HG03135 (cell line): Measurements from ENCODE around the gene CDC20B.
"Not testable (repeated sequence)": the region's sequence is repeated elsewhere in the genome, so short reads cannot be mapped to it uniquely, and the experiment has no call there.

Experiments
- ATAC-seq: cut with Tn5 transposase; IDR thresholded peaks from one replicate; pipeline ENCODE4 v1.9.1; 2021; ENCODE audit warnings: mild to moderate bottlenecking, moderate library complexity; ENCODE audit not compliant: unreplicated experiment

The CDC20B gene

DNA sequence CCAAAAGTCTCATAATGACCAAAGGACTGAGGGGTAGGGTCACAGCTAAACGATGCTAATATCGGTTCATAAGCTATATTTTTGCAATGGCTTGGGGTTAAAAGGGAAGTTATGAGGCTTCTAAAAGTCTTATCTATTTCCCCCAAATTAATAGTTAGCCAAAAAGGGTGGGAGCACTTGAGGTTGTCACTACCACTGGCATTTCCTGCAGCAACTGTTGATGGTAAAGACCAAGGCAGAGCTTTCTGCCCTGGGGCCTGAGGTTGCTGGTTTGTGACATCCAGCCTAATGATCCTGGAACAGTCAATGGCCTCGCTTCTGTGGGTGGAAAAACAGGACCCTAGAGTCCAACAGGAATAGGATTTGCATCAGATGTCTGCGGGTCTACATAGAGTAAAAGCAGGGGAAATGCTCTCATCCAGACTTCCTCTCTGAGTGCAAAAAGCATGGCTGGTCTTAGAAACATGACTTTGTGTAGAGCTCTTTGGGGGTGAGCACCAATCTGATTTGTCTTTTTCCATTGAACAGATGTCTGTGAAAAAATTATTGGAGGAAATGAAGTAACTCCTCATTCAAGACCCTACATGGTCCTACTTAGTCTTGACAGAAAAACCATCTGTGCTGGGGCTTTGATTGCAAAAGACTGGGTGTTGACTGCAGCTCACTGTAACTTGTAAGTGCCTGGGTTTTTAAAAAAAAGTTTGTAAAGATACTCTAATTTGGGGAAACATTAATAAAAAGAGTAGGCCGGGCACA is 67.9 kb downstream of the CDC20B start:
- ATAC-seq = no peak

DNA sequence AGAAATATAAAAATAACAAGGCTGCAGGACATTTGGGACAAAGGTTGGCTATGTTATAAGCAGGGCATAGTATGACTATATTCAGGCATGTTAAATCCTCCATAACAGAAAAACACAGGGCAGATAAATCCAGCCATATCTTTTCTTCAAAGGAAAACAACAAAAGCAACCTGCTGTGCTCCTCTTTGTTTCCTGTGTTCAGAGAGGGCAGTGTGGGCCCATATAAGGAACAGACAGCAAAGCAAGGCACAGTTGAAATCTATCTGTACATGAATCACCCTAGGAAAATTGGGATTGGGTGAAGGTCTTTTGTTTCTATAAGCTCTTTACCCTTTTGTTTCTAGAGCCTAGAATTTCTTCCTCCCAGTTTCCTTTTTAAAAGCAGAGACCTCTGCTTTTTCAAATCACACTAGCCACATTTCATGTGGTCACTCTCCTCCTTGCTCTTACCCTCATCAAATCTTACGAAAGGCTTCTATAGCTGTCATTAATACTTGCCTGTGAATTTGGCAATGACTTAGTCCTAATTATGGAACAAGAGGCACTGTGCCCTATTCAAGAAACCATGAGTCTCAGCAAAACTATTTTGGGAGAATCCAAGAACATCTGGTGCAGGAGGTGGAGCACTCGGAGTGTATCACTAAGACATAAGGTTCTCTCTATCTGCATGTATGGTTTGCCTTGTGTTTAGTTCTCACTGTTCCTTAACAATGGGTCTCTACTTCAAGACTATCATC is 68.8 kb downstream of the CDC20B start:
- no peak for ATAC-seq

DNA sequence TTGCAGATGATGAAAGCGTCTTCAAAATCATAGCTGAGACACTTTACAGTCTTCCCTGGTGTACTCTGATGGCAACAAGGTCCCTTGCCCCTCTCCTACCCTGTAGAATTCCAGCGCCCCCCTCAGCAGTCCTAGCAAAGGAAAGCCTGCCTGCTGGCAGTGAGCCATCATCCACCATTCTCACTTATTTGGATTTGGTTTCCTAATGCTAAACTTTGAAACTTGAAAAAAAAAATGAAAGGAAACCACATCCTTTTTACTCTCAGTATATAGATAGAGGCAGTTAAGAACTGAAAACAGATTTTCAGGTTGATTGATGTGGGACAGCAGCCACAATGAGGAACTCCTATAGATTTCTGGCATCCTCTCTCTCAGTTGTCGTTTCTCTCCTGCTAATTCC is 70.6 kb downstream of the CDC20B start, which contains the start of gene GZMA:
GZMA (plus strand) TSS at position 299 of the 400 bp plus-strand sequence; CDS start at position 336, 37 bp downstream.
- ATAC-seq = no peak

DNA sequence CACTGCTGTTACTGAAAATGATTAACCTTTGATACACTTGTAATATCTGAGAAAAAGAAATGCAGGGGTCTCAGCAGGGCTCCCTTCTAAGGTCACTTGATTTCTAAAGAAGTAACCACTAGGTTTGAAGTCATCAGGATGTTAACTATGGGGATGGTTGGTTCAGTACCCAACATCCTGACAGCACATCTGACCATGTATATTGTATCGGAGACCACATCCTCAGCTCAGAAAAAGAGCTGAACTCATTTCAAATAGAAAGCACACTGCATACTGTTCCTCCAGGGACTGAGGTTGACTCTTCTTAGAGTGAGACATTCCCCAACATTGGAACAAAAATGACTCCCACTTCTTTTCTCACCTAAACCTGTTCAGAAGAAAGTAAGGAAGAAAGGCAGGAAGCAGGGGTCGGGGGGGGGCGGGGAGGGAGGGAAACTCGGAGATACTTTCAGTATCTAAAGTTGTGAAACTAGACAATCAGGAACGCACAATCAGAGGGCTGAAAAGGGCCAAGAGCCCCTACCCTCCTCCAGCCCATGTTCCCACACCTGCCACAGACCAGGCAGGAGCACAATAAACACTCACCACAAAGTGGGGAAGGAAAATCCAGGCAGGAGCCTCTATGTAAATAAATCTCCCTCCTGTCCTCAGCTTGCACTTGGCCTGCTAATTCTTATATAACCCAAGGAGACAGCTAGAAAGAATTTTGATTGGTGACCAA is 71.3 kb downstream of the CDC20B start:
- no peak for ATAC-seq

DNA sequence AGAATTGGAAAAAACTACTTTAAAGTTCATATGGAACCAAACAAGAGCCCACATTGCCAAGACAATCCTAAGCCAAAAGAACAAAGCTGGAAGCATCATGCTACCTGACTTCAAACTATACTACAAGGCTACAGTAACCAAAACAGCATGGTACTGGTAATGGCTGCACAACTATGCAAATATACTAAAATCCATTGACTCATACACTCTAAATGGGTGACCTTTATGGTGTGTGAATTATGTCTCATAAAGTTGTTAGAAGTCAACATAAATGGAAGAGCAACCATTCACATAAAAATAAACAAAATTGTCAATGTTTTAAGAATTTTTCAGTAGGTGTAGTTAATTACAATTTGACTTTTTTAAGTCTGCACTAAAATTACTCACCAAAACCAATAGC is 71.8 kb downstream of the CDC20B start:
- ATAC-seq = not testable (repeated sequence)

DNA sequence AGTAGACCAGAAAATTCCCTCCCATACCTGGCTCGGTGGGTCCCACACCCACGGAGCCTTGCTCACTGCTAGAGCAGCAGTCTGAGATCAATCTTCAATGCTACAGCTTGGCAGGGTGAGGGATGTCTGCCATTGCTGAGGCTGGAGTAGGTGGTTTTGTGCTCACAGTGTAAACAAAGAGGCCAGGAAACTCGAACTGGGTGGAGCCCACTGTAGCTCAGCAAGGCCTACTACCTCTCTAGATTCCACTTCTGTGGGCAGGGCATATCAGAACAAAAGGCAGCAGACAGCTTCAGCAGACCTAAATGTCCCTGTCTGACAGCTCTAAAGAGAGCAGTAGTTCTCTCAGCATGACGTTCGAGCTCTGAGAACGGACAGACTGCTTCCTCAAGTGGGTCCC is 76.1 kb downstream of the CDC20B start:
- no peak for ATAC-seq

DNA sequence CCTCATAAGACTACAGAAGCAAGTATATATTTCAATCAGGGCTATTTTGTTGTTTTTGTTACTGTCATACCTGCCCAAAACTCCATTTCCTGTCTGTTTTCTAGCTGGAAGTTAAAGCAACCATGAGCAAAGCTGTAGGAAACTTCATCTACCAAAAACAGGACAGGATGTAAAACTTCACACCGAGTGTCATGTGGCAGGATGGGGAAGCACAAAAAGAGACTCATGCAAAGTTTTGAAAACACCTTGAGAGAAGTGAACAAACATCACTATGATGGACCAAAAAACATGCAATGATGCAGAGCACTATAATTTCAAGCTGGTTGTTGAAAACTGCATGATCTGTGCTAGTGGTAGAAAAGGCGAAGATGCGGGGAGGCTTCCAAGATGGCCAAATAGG is 76.8 kb downstream of the CDC20B start:
- no peak for ATAC-seq

DNA sequence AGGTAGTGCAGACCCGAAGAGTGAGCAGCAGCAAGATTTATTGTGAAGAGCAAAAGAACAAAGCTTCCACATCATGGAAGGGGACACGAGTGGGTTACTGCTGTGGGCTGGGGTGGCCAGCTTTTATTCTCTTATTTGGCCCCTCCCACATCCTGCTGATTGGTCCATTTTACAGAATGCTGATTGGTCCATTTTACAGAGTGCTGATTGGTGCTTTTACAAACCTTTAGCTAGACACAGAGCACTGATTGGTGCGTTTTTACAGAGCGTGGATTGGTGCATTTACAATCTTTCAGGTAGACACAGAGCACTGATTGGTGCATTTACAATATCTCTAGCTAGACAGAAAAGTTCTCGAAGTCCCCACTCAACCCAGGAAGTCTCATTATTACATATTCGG is 82.0 kb downstream of the CDC20B start:
- not testable (repeated sequence) for ATAC-seq

DNA sequence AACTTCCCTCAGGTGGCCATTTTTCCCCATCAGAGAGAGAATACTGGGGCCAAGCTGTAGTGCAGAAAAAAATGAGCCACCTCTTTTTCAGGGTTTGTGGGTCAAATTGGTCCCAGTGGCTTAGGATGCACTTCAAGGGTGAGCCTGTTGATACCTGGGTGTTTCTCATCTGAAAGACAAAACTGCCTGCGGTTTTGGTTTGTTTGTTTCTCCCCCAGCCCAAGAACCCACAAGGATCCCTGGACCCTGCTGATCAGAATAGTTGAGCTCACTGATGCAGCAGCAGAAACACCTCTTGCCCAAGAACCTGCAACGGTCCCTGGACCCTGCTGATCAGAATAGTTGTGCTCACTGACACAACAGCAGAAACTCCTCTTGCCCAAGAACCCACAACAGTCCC is 83.7 kb downstream of the CDC20B start:
- not testable (repeated sequence) for ATAC-seq

DNA sequence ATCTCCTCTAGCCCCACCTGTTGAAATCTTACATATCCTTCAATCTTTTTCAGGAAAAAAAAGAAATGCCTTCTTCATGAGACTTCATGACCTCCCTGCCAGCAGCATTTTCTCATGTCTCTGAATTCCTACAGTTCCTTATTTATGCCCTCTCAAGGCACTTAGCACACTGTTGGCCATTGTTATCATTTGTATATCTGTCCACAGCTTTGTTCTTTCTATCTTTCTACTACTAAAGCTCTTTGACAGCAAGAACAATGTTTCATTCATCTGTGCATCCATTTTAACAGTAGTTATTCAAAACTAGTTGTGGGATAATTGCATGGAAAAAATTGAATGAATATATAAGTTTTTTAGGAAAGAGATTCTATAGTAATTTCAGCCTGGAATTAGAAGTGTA is 91.4 kb downstream of the CDC20B start:
- ATAC-seq = no peak

DNA sequence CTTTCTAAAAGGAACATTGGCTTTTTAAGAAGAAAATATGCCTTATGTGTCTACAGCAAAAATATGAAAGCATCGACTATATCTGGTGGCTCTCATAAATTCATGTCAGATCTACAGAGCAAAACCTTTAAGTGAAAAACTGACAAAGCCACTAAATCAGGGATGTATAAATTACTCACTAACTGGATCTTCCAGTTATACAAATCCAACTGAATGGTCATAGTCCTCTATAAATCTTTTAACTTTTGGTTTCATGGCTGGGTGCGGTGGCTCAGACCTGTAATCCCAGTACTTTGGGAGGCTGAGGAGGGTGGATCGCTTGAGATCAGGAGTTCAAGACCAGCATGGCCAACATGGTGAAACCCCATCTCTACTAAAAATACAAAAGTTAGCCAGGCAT is 99.8 kb downstream of the CDC20B start:
- ATAC-seq = no peak

DNA sequence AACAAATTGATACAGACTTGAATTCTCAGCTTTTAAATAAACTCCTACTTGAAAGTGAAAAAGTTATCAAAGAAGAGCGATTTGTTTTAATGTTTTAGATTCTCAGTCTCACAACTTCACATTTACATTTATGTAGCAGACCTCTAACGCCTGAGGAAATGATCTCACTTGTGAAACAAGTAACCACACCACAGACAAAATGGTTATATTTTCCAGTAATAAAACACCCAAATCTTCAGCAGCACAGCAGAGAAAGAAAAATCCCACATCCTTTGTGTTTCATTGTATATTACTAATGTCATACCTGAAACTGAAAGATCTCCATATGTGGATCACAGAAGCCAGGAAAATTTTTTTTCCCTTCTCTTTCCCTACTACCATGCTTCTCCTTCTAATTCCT is 100.3 kb downstream of the CDC20B start:
- ATAC-seq = no peak

DNA sequence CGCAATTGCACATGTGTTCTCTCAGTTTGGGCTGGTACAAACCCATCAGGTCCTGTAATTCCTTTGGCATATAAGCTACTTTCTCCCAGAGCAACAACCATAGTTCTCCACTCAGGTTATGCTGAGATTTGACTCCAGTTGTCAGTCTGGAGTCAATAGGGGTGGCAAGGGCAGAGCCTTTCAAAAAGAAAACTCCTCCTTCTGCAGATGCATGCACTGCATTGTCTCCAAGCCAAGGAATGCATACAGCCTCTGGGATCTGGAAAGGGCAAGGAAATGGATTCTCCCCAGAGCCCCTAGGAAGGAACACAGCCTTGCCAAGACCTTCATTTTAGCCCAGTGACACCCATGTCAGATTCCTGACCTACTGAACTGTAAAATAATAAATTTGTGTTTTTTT is 101.6 kb downstream of the CDC20B start:
- no peak for ATAC-seq

DNA sequence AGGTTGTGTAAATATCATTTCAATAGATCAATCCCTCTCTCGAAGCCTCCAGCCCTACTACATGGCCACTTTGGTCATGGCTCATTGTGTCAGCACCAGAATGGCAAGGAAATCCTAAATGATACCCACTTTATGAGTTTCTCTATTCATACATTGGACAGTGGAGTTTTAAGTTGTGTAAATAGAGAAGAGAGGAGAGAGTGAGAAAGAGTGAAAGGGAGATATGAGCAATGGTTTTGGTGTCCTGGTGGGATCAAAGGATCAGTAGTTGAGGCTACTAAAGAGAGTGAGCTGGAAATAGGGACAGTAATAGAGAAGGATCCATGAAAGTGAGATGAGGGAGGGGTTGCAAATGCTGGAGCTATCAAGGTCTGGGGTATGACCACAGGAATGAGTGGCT is 102.0 kb downstream of the CDC20B start:
- ATAC-seq = no peak

DNA sequence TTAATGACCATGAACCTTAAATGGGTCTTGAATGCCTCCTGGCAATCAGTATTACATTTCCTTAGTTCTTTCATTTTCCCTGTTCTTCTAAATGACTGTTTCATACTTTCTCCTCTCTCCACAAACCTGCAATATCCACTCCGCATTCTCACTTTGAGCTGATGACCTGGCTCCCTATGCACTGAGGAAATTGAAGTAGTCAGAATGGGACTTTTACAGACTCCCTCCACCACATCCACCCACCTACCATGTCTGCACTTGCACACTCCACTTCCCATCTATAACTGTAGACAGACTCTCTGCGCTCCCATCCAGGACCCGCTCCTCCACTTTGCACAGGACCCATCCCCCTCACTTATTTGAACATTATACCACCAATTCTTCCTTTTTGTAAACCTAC is 106.7 kb downstream of the CDC20B start:
- ATAC-seq = no peak

DNA sequence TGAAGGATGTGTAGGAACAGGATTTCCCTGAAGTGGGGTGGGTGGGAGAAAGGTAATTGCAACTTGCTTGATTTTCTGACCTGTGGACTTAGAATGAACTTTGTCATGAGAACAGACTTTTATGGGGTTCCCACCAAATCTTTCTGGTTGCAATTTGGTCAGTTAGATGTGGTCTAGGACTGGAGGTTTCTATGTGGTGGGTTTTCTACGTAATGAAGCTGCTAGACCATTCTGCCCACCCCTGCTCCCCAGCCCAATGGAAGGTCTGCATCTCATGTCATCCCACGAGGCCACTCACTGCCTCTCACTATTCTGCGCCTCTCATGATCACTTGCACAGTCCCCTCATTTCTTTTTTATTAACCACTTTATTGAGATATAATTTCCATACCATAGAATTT is 108.5 kb downstream of the CDC20B start:
- no peak for ATAC-seq

DNA sequence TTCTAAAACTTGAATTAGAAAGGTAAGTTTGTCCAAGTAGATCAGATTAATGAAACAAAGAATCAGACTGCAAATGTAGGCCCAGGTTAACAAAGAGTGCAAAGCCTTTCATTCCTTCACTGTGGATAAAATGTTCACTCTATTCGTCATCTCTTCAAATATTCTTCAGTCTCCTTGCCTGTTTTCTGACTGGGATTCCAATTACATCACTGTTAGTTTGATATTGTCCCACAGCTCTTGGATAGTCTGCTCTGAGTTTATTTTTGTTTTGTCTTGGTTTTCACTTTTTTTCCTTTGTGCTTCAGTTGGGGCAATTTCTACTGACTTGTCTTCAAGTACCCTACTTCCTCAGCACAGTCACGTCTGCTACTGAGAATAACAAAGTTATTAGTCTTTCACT is 109.1 kb downstream of the CDC20B start:
- no peak for ATAC-seq

DNA sequence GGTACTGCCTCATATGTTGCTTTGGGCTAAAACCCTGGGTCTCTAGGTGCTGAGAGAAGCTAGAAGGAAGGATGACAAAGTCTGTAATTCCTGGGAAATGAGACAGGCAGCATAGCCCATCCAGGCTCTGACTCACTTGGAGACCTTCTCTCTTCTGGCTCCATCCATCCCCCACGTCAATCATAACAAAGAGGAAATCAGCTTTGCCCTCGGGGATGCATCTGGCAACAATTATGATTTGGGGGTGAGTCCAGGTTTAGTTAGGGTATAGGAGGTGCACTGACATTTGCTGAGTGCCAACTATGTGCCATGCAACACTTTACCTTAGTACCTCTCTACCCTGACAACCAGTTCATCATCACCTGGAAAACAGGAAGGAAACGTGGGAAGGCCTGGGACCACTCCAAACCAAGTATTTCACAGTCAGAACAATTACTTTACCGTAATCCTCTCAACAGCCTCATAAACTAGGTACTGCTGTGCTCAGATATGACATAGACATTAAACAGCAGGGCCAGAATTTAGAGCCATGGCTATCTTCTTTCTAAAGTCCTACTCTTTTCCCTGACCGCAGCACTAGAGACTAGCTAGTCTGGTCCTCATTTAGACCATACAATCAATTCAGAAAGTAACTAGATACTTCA is 109.6 kb downstream of the CDC20B start:
- no peak for ATAC-seq
